ENCODE measurements around the gene RAB14. TPM values are rescaled to one million over a fixed set of nuclear protein-coding genes. Genes with fewer than 3 reads are reported as not detected.

The RAB14 gene
- total RNA-seq, 1 experiment from 2014 or later, result 63.1 TPM

DNA sequence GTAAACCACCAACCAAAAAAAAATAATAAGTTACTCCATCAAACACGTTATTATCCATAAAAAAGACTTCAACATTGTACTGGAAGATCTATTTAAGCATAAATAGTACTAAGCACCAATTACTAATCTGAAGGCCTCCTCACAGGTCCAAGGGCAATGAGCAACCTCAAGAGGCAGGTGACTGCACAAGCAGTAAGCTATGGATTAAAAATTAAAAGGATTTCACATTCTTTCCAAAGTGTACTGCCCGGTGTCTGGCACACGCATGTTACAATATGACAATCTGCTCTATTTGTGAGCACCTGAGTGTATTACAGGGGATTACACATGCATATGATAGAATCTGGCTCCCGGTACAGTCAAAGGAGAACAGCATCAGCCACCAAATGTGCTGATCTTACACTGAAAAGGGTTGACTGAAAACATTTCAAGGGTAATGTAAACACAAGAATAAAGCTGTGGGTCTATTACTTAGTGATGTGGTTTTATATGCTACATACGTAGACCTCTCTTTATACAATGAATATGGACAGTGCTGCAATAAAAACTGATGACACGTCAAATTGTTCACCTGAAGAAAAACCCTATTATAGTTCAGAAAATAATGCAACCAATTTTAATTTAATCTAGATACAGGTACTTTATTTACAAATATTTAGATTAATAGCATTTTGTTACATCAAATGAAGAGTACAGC is 22.8 kb downstream of the RAB14 start:
- Histone ChIP-seq H3K79me2 (ENCODE audit: insufficient read depth, low read length) (peaks cover 14% of the 10 kb centered on the region), H2AFZ (ENCODE audit: low read depth, low read length, poor library complexity, severe bottlenecking) (no peak overlapping the region), H3K27ac (ENCODE audit: low read depth, low read length) (no peak overlapping the region), H3K36me3 (ENCODE audit: control insufficient read depth in 1 of 2, insufficient read depth in 2 of 2, low read length in 2 of 2) (peaks cover 4 to 13% of the 10 kb centered on the region in 2 experiments; a peak in 3 of 4 replicates), H3K9ac (ENCODE audit: low read length) (no peak overlapping the region), H4K20me1 (ENCODE audit: insufficient read depth) (no peaks in the 10 kb centered on the region), H3K4me2 (ENCODE audit: low read length) (no peak overlapping the region), H3K4me3 (replicated peaks in 1 of 2; ENCODE audit: low read depth in 1 of 2, low read length in 2 of 2) (no peak overlapping the region), H3K9me3 (ENCODE audit: control insufficient read depth in 1 of 2, insufficient read depth in 1 of 2, low read depth in 1 of 2, low read length in 2 of 2) (no peaks in the 10 kb centered on the region), H3K9me2 (ENCODE audit: insufficient read depth) (no peaks in the 10 kb centered on the region), H3K27me3 (ENCODE audit: insufficient read depth, low read length) (no peaks in the 10 kb centered on the region), H3K4me1 (ENCODE audit: control insufficient read depth in 1 of 2, insufficient read depth in 2 of 2, low read length in 2 of 2) (0 out of 4 replicates have a peak, but pooled peaks cover 0 to 3% of the 10 kb centered on the region in 2 experiments)
- no TSS peak for BruUV-seq (replicated peaks)
- TF ChIP-seq EGR1 (IDR thresholded peaks at IDR 0.05; ENCODE audit: low read depth) (no peak), SRF (IDR thresholded peaks at IDR 0.05; ENCODE audit: low read depth) (no peak), JUND (IDR thresholded peaks at IDR 0.05) (no peak), ZNF274 (IDR thresholded peaks at IDR 0.05; ENCODE audit: low read depth, low read length) (no peak), POLR2A (IDR thresholded peaks at IDR 0.05; ENCODE audit: borderline replicate concordance, extremely low read depth, insufficient read depth, insufficient read length) (no peak), RAD21 (IDR thresholded peaks at IDR 0.05; ENCODE audit: low read depth) (no peak), POLR2AphosphoS5 (IDR thresholded peaks at IDR 0.05; ENCODE audit: low read depth, low read length) (no peak), CBX3 (IDR thresholded peaks at IDR 0.05; ENCODE audit: low read depth) (no peak), SP1 (IDR thresholded peaks at IDR 0.05; ENCODE audit: low read depth) (no peak), EZH2 (IDR thresholded peaks at IDR 0.05) (no peak), TCF7L2 (IDR thresholded peaks at IDR 0.05; ENCODE audit: borderline replicate concordance, extremely low read depth, insufficient read depth, insufficient read length) (no peak), EZH2phosphoT487 (IDR thresholded peaks at IDR 0.05; ENCODE audit: borderline replicate concordance) (no peak), ZFX (IDR thresholded peaks at IDR 0.05) (no peak), CEBPB (IDR thresholded peaks at IDR 0.05; ENCODE audit: low read depth) (no peak)
- TF ChIP-seq, protein P1, sequence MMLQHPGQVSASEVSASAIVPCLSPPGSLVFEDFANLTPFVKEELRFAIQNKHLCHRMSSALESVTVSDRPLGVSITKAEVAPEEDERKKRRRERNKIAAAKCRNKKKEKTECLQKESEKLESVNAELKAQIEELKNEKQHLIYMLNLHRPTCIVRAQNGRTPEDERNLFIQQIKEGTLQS (IDR thresholded peaks at IDR 0.05), result no peak
- TF ChIP-seq, protein P2, sequence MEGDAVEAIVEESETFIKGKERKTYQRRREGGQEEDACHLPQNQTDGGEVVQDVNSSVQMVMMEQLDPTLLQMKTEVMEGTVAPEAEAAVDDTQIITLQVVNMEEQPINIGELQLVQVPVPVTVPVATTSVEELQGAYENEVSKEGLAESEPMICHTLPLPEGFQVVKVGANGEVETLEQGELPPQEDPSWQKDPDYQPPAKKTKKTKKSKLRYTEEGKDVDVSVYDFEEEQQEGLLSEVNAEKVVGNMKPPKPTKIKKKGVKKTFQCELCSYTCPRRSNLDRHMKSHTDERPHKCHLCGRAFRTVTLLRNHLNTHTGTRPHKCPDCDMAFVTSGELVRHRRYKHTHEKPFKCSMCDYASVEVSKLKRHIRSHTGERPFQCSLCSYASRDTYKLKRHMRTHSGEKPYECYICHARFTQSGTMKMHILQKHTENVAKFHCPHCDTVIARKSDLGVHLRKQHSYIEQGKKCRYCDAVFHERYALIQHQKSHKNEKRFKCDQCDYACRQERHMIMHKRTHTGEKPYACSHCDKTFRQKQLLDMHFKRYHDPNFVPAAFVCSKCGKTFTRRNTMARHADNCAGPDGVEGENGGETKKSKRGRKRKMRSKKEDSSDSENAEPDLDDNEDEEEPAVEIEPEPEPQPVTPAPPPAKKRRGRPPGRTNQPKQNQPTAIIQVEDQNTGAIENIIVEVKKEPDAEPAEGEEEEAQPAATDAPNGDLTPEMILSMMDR (IDR thresholded peaks at IDR 0.05 in 2 of 3, conservative IDR thresholded peaks at IDR 0.05 in 1 of 3; ENCODE audit: borderline replicate concordance in 1 of 3, insufficient read depth in 1 of 3, low read depth in 2 of 3, low read length in 2 of 3), result no peak
- TF ChIP-seq, protein P3, sequence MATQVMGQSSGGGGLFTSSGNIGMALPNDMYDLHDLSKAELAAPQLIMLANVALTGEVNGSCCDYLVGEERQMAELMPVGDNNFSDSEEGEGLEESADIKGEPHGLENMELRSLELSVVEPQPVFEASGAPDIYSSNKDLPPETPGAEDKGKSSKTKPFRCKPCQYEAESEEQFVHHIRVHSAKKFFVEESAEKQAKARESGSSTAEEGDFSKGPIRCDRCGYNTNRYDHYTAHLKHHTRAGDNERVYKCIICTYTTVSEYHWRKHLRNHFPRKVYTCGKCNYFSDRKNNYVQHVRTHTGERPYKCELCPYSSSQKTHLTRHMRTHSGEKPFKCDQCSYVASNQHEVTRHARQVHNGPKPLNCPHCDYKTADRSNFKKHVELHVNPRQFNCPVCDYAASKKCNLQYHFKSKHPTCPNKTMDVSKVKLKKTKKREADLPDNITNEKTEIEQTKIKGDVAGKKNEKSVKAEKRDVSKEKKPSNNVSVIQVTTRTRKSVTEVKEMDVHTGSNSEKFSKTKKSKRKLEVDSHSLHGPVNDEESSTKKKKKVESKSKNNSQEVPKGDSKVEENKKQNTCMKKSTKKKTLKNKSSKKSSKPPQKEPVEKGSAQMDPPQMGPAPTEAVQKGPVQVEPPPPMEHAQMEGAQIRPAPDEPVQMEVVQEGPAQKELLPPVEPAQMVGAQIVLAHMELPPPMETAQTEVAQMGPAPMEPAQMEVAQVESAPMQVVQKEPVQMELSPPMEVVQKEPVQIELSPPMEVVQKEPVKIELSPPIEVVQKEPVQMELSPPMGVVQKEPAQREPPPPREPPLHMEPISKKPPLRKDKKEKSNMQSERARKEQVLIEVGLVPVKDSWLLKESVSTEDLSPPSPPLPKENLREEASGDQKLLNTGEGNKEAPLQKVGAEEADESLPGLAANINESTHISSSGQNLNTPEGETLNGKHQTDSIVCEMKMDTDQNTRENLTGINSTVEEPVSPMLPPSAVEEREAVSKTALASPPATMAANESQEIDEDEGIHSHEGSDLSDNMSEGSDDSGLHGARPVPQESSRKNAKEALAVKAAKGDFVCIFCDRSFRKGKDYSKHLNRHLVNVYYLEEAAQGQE (IDR thresholded peaks at IDR 0.05; ENCODE audit: low read depth), result no peak
- intact Hi-C loops (cut with micrococcal nuclease), result no loop called here
- ATAC-seq (no peak), DNase-seq (ENCODE audit: low read depth, low spot score) (no peak)
- CTCF ChIA-PET, result no interaction called here
- RAD21 ChIA-PET (ENCODE audit: low non-redundant PET in 1 of 2, low total read pairs in 2 of 2, uncharacterized antibody in 2 of 2, unreplicated experiment in 2 of 2), result no interaction called here
- POLR2A ChIA-PET, result no interaction called here

All from HCT116 (cell line).